ENCODE results near the gene RPL13A.

The RPL13A gene

GRCh38 chr19:49481020-49481683 lies 6.3 kb upstream of the RPL13A start:
- no peak for DNase-seq (ENCODE audit: low read depth)
- no peak for TF ChIP-seq CTCF (IDR thresholded peaks at IDR 0.05; ENCODE audit: control insufficient read depth, insufficient read depth, low read depth, low read length, missing control alignments)
- no peak overlapping the region for H3K4me3 ChIP-seq (ENCODE audit: control insufficient read depth, low read depth, low read length)

DNA sequence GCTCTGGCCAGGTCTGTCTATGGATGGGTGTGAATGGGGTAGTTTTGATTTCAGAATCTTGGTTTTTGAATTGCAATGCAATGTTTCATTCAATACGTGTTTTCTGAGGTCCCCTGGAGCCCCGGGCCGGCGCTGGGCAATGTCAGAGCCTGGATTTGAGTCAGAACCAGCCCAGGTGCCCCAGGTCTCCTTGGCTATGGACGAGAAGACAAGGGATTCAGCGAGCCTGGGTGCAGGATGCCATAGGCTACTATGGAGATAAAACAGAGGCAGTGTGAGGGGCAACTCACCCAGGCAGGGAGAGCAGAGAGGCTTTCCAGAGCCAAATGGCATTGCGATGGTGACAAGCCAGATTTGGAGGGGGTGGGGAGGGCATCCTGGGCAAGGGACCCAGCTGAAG lies 1.2 kb upstream of the RPL13A start:
- DNase-seq (ENCODE audit: low read depth): no peak
- TF ChIP-seq CTCF (IDR thresholded peaks at IDR 0.05; ENCODE audit: control insufficient read depth, insufficient read depth, low read depth, low read length, missing control alignments): no peak
- no peak overlapping the region for H3K4me3 ChIP-seq (ENCODE audit: control insufficient read depth, low read depth, low read length)

DNA sequence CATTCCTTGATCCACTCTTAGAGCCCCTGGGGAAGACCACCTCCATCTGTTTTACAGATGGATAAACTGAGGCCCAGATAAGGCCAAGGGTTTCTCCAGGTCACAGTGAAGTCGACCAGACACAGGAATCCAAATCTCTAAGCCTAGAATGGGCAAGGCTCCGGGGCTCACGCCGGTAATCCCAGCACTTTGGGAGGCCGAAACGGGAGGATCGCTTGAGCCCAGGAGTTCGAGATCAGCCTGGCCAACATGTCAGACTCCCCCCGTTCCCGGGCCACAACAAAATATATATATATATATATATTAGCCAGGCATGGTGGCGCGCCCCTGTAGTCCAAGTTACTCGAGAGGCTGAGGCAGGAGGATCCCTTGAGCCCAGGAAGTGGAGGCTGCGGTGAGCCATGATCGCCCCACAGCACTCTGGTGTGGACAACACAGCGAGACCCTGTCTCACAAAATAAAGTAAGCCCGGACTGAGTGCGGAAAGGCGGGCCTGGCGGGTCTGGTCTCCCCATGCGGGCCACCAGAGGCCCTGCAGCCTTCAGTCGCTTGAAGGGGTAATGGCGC lies 615 bp upstream of the RPL13A start:
- DNase-seq (ENCODE audit: low read depth): no peak
- TF ChIP-seq CTCF (IDR thresholded peaks at IDR 0.05; ENCODE audit: control insufficient read depth, insufficient read depth, low read depth, low read length, missing control alignments): no peak
- no peak overlapping the region for H3K4me3 ChIP-seq (ENCODE audit: control insufficient read depth, low read depth, low read length)

GRCh38 chr19:49488046-49488862 lies 846 bp downstream of the RPL13A start:
- peak overlapping the region; percentile 68 for H3K4me3 ChIP-seq (ENCODE audit: control insufficient read depth, low read depth, low read length)
- DNase-seq (ENCODE audit: low read depth): no peak
- TF ChIP-seq CTCF (IDR thresholded peaks at IDR 0.05; ENCODE audit: control insufficient read depth, insufficient read depth, low read depth, low read length, missing control alignments): no peak

GRCh38 chr19:49488863-49489537 lies 1.6 kb downstream of the RPL13A start:
- no peak for TF ChIP-seq CTCF (IDR thresholded peaks at IDR 0.05; ENCODE audit: control insufficient read depth, insufficient read depth, low read depth, low read length, missing control alignments)
- H3K4me3 ChIP-seq (ENCODE audit: control insufficient read depth, low read depth, low read length): peak overlapping the region; percentile 68

DNA sequence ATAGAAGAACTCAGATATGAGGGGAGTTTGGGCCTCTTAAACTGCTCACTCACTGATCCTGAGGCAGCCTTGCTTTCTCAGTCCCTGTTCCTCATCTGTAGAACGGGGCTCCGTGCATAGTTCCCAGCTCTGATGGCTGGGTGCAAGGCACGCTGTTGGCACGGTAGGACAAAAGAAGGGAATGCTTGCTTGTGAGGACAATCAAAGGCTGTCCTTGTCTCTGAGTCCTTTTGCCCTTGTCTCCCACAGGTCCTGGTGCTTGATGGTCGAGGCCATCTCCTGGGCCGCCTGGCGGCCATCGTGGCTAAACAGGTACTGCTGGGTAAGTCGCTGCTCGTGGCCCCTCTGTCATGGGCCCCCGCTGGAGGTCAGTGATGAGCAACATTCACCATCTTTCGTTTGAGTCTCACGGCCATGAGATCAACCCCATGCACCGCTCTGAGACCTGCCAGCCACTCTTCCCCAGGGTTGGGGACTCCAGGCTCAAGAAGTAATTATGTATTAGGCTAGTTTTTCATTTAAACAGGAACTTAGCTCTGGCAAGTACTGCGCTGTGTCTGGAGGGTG lies 2.3 kb downstream of the RPL13A start:
- DNase-seq (ENCODE audit: low read depth): no peak
- no peak for TF ChIP-seq CTCF (IDR thresholded peaks at IDR 0.05; ENCODE audit: control insufficient read depth, insufficient read depth, low read depth, low read length, missing control alignments)

More at GRCh38 chr19:49488863-49489537, 1.6 kb downstream of the RPL13A start:
- DNase-seq (ENCODE audit: low read depth): no peak

More for the DNA sequence above, 2.3 kb downstream of the RPL13A start:
- H3K4me3 ChIP-seq (ENCODE audit: control insufficient read depth, low read depth, low read length): peak overlapping the region; percentile 68

Data from AG09309 (cell line).